GM21619 (cell line): ENCODE measurements around the gene ARFGEF3.
"Not testable (repeated sequence)": the region's sequence is repeated elsewhere in the genome, so short reads cannot be mapped to it uniquely, and the experiment has no call there.

Source experiments
- ATAC-seq: cut with Tn5 transposase; IDR thresholded peaks from one replicate; pipeline ENCODE4 v1.9.1; 2021; ENCODE audit not compliant: unreplicated experiment

The ARFGEF3 gene, protein sequence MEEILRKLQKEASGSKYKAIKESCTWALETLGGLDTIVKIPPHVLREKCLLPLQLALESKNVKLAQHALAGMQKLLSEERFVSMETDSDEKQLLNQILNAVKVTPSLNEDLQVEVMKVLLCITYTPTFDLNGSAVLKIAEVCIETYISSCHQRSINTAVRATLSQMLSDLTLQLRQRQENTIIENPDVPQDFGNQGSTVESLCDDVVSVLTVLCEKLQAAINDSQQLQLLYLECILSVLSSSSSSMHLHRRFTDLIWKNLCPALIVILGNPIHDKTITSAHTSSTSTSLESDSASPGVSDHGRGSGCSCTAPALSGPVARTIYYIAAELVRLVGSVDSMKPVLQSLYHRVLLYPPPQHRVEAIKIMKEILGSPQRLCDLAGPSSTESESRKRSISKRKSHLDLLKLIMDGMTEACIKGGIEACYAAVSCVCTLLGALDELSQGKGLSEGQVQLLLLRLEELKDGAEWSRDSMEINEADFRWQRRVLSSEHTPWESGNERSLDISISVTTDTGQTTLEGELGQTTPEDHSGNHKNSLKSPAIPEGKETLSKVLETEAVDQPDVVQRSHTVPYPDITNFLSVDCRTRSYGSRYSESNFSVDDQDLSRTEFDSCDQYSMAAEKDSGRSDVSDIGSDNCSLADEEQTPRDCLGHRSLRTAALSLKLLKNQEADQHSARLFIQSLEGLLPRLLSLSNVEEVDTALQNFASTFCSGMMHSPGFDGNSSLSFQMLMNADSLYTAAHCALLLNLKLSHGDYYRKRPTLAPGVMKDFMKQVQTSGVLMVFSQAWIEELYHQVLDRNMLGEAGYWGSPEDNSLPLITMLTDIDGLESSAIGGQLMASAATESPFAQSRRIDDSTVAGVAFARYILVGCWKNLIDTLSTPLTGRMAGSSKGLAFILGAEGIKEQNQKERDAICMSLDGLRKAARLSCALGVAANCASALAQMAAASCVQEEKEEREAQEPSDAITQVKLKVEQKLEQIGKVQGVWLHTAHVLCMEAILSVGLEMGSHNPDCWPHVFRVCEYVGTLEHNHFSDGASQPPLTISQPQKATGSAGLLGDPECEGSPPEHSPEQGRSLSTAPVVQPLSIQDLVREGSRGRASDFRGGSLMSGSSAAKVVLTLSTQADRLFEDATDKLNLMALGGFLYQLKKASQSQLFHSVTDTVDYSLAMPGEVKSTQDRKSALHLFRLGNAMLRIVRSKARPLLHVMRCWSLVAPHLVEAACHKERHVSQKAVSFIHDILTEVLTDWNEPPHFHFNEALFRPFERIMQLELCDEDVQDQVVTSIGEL (N-terminal part only)

DNA sequence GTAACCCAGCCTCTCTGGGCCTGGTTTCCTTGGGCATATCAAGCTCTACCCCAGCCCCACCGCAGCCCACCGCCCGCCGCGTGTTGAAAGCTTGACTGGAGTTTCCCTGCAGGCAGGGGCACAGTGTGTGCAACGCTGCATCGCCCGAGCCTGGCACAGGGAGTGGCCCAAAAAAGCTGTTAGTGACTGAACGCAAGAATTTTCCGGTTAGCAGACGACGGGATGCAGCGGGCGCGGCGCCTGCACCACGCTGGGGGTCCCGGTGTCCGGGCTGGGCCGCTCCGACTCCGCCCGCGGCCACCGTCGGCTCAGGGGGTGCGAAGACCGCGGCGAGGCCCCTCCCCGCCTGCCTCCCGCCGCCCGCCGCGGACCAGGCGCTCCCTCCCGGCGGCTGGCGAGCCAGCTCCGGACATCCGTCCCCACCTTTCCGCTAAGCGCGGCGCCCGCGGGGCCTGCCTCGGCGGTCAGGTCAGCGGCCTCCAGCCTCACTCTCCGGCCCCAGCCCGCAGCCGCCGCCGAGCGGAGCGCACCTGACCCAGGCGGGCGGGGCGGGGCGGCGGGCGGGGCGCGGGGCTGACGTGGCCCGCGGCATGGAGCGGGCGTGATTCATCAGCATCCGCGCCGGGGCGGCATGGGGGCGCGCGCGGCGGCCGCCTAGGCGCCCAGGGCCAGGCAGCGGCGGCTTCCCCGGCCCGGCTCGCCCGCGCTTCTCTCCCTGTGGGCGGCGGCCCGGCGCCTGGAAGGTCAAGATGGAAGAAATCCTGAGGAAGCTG, at the start of gene ARFGEF3:
Gene ARFGEF3 (plus strand): TSS at position 602 of the 773 bp plus-strand sequence. CDS start 148 bp downstream, at position 750.
- peak; percentile 61 for ATAC-seq

GRCh38 chr6:138113588-138114210, 48.0 kb upstream of the ARFGEF3 start:
- ATAC-seq, result no peak

DNA sequence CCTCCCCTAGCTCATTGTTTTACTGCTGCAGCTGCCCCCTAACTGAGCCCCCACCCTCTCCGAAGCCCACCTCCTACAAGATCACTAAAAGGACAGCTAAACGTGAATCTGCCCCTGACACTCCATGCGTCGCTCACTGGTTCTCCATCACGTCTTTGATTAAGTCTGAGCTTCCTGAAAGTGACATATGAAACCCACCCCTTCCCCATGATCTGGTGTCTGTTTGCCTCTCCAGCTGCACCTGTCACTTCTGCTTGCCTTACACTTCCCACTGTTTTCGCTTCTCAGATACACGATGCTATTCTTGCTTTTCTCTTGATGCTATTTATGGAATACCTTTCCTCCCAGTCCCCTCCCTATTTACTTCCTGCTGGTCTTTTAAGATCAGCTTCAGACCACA, 46.5 kb upstream of the ARFGEF3 start:
- no peak for ATAC-seq

DNA sequence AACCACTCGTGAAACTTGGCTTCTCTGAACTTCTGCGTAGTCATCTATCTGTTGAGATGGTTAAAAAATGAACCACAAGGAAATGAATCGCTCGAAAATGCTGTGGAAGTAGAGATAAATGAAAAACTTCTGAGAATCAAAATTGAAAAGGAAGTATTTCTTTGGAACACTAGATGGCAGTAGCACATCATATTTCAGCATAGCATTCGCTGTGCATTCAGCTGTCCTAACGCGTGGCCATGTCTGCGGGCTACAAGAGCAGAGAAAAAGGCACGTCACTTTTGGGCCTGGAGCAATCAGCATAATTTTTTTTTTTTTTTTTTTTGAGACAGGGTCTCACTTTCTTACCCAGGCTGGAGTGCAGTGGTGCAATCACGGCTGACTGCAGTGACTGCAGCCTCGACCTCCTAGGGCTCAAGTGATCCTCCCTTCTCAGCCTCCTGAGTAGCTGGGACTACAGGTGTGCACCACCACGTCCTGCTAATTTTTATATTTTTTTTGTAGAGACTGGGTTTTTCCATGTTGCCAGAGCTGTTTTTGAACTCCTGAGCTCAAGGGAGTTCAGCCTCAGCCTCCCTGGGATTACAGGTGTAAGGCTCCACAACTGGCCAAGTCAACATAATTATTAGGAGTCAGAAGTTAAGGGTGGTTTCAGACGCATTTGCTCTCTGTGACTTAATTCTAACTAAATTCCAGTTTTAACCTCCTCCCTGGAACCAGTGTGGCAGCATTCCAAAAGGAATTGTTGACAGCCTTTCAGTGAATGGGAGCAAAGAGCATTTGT, 45.7 kb upstream of the ARFGEF3 start:
- no peak for ATAC-seq

DNA sequence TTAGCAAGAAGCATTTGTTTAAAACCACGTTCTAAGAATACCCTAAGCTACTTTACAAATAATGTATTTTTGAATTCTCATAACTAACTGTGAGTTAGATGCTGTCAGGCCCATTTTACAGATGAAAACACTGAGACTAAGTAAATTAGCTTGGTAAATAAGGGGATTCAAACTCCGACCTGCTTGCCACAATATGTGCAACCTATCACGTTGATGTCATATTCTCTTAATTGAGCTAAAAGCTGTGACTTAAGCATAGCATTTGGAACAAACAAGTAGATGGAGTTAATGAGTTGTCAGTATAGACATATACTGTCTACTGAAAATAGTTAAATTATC, 45.1 kb upstream of the ARFGEF3 start:
- ATAC-seq, result no peak

DNA sequence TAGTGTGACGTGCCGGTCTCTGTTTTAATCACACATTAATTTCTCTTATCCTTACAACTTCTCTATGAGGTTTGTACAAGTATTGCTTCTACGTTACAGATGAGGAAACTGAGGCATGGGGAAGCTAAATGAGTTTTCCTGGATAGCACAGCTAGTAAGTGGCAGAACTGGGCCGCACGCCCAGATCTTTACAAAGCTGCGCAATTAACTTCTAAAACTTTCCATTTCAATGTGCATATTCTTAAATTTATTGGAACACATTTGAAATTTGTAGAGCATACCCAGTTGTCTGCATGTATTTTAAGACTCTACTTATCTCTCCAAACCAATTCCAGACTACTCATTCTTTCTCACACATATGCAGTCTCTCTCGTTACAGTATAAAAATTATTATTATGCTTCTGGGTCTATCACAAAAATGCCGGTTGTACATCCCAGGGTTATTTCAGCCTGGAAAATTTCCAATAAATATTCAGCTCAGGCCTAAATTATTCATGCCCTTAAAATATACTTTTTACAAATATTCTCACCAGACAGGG, 44.3 kb upstream of the ARFGEF3 start:
- no peak for ATAC-seq

GRCh38 chr6:138119229-138119628, 42.5 kb upstream of the ARFGEF3 start:
- not testable (repeated sequence) for ATAC-seq

DNA sequence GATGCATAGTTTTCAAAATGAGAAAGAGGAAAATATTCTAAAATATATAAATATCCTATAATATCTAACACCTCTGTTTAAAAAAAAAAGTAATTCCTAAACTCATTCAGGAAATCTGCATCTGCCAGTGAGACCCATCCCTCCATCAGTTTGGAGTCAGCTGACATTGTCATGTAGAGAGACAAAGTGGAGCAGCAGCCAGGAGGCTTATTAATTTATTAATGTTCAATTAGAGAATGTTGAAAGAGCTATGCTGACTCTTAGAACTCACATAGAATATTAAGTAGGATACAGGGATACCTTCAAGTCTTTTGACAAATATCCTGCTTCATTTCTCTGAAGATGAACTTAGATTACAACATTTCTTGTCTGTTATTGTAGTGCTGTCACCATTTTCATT, 41.8 kb upstream of the ARFGEF3 start:
- no peak for ATAC-seq

GRCh38 chr6:138124096-138124495, 37.6 kb upstream of the ARFGEF3 start:
- ATAC-seq, result no peak

GRCh38 chr6:138128096-138128495, 33.6 kb upstream of the ARFGEF3 start:
- no peak for ATAC-seq

GRCh38 chr6:138129190-138129589, 32.5 kb upstream of the ARFGEF3 start:
- ATAC-seq, result no peak

GRCh38 chr6:138142806-138143205, 18.9 kb upstream of the ARFGEF3 start:
- ATAC-seq, result no peak

- ATAC-seq, result no peak
Observed at GRCh38 chr6:138145402-138145801, 16.3 kb upstream of the ARFGEF3 start.

- ATAC-seq, result no peak
Observed at GRCh38 chr6:138146544-138146943, 15.2 kb upstream of the ARFGEF3 start.

- ATAC-seq, result no peak
Observed at GRCh38 chr6:138155443-138155842, 6.3 kb upstream of the ARFGEF3 start.

DNA sequence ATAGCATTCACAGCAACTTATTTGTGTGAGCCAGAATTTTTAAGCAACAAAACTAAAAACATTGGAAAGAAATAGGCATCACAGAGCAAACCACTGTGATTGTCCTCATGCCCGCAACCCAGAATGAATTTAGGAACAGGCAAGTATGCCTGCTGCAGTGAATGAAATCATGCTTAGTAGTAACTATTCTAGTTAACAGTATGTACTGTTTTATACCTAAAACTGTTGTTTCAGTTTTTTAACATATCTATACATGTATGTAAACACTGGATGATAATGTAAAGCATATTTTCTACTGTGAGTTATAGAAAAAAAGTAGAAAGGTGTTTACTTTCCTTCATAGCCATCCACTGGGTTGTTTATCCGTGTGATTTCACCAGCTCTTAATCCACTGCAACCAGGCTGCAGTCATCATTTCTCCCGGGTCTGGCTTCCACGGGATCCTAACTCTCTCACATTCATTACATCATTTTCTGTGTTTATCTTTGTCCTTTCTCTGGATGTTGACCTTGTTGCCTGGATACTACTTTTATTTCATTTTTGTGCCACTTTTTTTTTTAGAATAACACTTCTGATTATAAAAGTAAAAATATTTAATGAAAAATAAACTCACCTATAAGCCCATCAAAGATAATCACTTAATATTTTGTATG, 3.6 kb upstream of the ARFGEF3 start:
- no peak for ATAC-seq

- no peak for ATAC-seq
Observed at GRCh38 chr6:138159246-138159645, 2.5 kb upstream of the ARFGEF3 start.

DNA sequence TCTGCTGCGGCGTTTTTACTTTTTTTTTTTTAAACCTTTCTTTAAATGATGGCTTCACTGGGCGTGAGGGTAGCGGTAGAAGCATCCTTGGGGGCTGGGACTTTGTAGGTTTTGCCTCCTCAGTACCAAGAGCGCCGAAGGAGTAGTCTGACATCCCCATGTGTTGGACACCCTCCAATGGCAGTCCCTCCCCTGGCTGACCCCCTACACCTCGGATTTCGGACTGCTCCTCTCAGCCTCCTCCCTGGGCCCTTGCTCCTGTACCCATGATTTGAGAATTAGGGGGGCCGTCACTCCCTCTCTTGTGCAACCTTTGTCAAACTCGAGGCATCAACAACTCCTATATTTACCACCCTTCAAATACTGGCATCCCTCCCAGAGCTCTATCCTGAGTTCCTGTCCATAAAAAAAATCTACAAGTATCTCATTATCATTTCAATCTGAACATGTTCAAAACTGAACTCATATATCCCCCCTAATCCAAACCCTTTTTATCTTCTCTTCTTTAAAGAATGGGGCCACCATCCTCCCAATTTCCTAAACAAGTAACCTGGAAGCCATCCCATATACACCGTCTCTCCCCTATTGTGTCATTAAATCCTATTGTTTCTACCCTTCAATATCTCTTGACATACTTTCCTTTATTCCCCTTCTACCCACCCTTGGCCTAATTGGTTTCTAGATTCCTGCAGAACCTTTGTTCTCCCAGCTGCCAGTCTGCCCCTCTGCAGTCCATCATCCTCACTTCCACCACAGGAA, 1.2 kb upstream of the ARFGEF3 start:
- no peak for ATAC-seq
